DOHH2 (cell line): ENCODE data around the gene FAM200C.

Source experiments
- EZH2phosphoT487 ChIP-seq: fragments of 200-600 bp; sonication (generic); IDR thresholded peaks from 2 replicates; pipeline ENCODE4 v1.6.1; 2017; ENCODE audit warnings: borderline replicate concordance, mild to moderate bottlenecking, antibody characterized with exemption, low read length, moderate library complexity, mixed read lengths
- TF ChIP-seq, protein P1 (sequence below): fragments of 200-600 bp; sonication (generic); IDR thresholded peaks from one replicate; pipeline ENCODE4 v1.5.1; 2014; ENCODE audit warnings: antibody characterized with exemption, mild to moderate bottlenecking, low read depth, low read length; ENCODE audit not compliant: poor library complexity, severe bottlenecking

DNA sequence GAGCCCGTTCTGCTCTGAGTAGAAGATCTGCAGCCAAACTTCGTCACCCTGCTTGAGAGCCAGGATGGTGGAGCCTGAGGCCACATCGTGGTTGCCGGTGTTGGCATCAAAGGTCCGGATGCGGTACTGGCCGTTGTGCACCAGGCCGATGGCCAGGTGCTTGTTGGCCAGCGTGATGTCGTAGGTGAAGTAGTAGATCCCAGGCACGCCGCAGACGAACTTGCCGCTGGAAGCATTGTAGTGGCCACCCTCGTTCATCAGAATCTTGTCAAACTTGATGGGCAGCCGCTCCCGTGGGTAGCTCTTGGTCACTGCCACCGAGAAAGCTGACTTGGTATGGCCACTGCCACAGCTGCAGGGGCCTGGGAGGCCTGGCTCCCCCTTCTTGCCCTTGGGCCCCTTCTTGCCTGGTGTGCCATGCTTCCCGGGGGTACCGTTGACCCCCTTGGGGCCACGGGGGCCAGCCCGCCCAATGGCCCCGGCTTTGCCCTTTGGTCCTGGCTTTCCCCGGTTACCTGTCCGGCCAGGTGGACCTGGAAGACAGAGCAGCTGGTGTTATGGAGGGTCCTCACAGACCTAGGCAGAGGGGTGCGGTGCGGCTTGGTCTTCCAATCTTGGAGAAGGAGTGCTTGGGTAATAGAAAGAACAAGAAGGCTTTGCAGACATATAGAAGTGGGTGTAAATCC is 50.5 kb downstream of the FAM200C start:
- TF ChIP-seq, protein P1, sequence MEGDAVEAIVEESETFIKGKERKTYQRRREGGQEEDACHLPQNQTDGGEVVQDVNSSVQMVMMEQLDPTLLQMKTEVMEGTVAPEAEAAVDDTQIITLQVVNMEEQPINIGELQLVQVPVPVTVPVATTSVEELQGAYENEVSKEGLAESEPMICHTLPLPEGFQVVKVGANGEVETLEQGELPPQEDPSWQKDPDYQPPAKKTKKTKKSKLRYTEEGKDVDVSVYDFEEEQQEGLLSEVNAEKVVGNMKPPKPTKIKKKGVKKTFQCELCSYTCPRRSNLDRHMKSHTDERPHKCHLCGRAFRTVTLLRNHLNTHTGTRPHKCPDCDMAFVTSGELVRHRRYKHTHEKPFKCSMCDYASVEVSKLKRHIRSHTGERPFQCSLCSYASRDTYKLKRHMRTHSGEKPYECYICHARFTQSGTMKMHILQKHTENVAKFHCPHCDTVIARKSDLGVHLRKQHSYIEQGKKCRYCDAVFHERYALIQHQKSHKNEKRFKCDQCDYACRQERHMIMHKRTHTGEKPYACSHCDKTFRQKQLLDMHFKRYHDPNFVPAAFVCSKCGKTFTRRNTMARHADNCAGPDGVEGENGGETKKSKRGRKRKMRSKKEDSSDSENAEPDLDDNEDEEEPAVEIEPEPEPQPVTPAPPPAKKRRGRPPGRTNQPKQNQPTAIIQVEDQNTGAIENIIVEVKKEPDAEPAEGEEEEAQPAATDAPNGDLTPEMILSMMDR: no peak
- no peak for TF ChIP-seq EZH2phosphoT487
